ENCODE results near the gene TTC39A.

TTC39A gene

GRCh38 chr1:51302746-51303145 is 27.6 kb downstream of the TTC39A start:
- ChIA-PET POLR2A (no interaction called here), CTCF (no interaction called here)
- TF ChIP-seq CTCF (IDR thresholded peaks at IDR 0.05; ENCODE audit: control extremely low read depth, extremely low read depth, low read depth, missing control alignments) = no peak
- DNase-seq (ENCODE audit: extremely low spot score) = peak; percentile 17

GRCh38 chr1:51302270-51302669 is 28.1 kb downstream of the TTC39A start:
- ChIA-PET CTCF (no interaction called here), POLR2A (no interaction called here)
- TF ChIP-seq CTCF (IDR thresholded peaks at IDR 0.05; ENCODE audit: control extremely low read depth, extremely low read depth, low read depth, missing control alignments) = no peak
- DNase-seq (ENCODE audit: extremely low spot score) = no peak

GRCh38 chr1:51301844-51302162 is 28.6 kb downstream of the TTC39A start:
- CTCF ChIA-PET = no interaction called here
- TF ChIP-seq CTCF (IDR thresholded peaks at IDR 0.05; ENCODE audit: control extremely low read depth, extremely low read depth, low read depth, missing control alignments) = no peak

DNA sequence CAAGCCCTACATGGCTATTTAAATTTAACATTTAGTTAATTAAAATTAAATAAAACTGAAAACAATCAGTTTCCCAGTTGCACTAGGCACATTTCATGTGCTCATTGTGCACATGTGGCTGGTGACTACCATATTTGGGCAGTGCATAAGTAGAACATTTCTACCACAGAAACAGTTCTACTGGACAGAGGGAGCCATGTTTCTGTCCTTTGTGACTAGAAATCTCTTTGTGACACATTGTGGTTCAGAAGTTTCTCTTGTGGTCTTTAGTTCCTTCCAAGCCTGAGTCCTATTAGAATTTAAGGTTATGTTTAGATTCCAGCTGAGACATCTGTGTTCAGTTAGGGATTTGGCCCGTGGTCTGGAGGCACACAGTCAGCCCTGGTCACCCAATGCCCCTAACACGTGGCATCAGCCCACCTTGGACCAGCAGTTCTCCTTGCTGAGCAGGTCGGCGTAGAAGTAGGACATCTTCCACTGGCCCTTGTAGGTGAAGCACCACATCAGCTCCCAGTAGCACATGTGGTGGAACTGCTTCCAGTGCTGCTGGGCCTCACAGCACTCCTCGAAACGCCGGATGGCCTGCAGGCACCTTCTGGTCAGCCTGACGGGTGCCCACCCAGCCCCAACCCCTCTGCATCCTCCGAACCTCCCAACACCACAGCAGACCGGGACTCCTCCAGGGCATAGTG is 29.1 kb downstream of the TTC39A start:
- DNase-seq (ENCODE audit: extremely low spot score) = peak; percentile 18
- CTCF ChIA-PET = no interaction called here
- POLR2A ChIA-PET = no interaction called here
- TF ChIP-seq CTCF (IDR thresholded peaks at IDR 0.05; ENCODE audit: control extremely low read depth, extremely low read depth, low read depth, missing control alignments) = no peak

More at GRCh38 chr1:51301844-51302162, 28.6 kb downstream of the TTC39A start:
- POLR2A ChIA-PET = no interaction called here
- peak; percentile 46 for DNase-seq (ENCODE audit: extremely low spot score)

GRCh38 chr1:51299981-51300670 is 30.2 kb downstream of the TTC39A start:
- ChIA-PET CTCF (no interaction called here), POLR2A (no interaction called here)
- no peak for TF ChIP-seq CTCF (IDR thresholded peaks at IDR 0.05; ENCODE audit: control extremely low read depth, extremely low read depth, low read depth, missing control alignments)
- no peak for DNase-seq (ENCODE audit: extremely low spot score)

GRCh38 chr1:51299185-51299885 is 31.0 kb downstream of the TTC39A start:
- no peak for DNase-seq (ENCODE audit: extremely low spot score)
- ChIA-PET POLR2A (no interaction called here), CTCF (no interaction called here)
- TF ChIP-seq CTCF (IDR thresholded peaks at IDR 0.05; ENCODE audit: control extremely low read depth, extremely low read depth, low read depth, missing control alignments) = no peak

Measured in GM10248 (cell line).